ENCODE results near the gene DCANP1.

The DCANP1 gene

DNA sequence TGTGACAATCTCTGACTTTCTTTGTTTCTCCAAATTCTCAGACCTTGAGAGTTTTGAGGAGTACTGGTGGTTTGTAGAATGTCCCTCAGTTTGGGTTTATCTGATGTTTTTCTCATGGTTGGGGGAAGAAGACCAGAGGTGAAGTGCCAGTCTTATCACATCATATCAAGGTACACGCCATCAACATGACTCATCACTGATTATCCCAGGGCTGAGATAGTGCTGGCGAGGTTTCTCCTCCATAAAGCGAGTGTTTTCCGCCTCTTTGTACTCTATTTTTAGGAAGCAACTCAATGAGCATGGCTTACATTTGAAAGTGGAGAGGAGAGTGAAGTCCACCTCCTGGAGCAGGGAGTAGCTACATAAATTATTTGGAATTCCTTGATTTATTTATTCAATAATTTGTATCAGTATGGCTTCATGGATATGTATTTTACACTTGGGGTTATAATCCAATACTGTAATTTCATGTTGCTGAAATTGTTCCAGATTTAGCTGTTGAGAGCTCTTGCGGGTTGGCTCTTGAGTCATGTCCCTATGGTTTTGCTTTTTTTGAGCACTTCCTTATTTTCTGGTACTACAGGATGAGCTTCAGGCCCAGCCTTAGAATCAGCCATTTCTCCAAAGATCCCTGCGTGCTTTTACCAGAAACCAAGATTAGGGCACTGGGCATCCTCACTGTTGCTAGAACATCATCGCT, 23.9 kb downstream of the DCANP1 start:
- DNase-seq = no peak

DNA sequence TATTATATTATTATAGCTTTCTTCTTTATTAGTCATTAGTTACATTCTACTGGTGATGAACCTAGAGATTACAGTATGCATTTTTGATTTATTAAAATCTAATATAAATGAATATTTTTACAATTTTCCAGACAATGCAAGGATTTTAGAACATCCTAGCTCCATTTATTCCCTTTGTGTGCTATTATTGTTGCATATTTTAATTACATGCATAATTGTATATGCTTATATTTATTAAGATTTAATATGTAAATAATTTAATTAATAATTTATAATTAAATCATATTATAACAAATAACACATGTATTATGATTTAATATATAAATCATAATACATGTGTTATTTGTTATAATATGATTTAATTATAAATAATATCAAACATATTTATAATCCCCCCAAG, 24.7 kb downstream of the DCANP1 start:
- DNase-seq = no peak

DNA sequence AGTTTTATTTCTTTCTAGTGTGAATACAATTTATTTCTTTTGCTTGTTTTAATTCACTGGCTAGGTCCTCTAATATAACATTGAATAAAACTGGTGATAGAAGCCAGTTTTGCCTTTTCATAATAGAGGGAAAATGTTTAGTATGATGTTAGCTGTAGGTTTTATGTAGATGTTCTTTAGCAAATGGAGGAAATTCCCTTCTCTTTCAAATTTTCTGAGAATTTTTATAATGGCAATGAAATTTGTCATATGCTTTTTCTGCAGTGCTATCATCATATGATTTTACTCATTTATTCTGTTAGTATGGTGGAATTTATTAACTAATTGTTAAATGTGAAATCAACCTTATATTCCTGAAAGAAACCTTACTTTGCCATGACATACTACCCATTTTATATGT, 30.1 kb downstream of the DCANP1 start:
- DNase-seq = no peak

DNA sequence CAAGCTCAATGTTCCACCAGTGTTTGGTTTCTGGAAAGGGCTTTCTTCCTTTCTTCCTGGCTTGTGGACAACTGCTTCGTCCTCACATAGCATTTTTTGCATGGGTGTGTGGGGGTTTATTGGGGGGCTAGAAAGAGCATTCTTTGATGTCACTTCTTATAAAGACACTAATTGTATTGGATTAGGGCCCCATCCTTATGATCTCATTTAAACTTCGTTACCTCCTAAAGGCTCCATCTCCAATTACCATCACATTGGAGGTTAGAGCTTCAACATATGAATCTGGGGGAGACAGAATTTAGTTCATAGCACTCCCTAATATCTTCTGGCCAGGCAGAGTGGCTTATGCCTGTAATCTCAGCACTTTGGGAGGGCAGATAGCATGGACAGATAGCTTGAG, 42.1 kb downstream of the DCANP1 start:
- no peak for DNase-seq

DNA sequence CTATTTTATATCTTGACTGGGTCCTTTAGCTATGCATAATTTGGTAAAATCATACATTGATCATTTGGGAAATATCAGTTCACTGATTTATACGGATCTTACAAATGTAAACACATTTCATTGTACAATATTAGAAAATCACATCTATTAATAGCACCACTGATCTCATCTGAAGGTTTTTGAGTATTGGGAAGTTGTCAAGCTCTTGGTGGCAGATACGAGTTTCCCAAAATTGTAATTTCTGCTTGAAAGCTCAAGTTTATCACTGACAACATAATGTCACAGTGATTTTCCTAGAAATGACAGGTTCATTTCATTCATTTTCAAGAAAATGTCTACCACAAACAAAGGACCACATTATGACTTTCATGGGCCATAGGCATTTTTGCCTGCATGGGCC, 45.1 kb downstream of the DCANP1 start:
- DNase-seq = no peak

DNA sequence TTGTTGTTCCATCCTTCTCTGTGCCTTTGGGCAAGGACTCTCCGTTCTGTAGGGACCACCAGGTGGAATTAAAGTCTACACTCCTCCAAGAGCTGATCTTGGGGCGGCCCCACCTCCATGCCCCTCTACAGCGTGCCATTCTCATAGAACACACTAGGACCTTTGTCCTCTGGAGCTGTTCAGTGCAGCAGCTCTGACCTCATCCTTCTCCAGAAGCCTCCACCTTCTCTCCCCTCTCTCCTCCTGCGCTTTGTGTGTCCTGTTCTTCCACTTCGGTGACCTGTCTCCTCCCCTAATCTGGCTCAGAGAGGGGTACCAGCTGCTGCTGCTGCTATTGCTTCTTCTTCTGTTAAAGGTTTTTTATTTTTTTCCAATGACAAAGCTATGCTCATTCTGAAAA, 46.3 kb downstream of the DCANP1 start:
- no peak for DNase-seq

DNA sequence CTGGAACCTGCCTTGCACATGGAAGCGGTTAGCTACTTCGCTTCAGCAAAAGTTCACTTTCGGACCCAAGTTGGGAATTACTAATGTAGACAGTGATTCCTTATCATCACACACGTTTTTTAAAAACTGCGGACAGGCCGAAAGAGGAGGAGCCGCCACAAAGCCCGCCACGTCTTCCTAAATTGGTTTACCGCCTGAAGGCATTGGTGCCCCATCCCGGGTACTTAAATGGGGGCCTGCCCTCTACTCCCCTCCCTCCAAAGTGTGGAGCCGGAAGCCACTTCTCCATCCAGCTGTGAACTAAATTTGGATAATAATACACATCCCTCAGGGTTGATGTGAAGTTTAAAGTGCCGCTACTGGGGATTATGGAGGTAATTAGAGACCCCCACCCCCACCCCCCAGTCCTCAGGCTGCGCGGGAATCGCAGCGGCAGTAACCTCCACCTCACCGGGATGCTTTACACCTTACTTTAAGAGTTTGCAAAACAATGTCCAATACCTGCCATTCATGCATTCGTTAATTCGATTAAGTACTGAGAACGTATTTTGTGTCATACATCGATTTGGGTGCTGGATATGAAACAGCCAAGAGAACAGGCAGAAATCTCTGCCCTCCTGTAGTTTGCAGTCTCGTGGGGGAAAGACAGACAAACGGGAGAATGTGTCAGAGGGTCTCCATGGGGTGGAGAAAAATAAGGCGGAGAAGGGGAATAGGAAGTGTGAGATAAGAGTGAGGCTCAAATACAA, 47.2 kb downstream of the DCANP1 start:
- DNase-seq = no peak

DNA sequence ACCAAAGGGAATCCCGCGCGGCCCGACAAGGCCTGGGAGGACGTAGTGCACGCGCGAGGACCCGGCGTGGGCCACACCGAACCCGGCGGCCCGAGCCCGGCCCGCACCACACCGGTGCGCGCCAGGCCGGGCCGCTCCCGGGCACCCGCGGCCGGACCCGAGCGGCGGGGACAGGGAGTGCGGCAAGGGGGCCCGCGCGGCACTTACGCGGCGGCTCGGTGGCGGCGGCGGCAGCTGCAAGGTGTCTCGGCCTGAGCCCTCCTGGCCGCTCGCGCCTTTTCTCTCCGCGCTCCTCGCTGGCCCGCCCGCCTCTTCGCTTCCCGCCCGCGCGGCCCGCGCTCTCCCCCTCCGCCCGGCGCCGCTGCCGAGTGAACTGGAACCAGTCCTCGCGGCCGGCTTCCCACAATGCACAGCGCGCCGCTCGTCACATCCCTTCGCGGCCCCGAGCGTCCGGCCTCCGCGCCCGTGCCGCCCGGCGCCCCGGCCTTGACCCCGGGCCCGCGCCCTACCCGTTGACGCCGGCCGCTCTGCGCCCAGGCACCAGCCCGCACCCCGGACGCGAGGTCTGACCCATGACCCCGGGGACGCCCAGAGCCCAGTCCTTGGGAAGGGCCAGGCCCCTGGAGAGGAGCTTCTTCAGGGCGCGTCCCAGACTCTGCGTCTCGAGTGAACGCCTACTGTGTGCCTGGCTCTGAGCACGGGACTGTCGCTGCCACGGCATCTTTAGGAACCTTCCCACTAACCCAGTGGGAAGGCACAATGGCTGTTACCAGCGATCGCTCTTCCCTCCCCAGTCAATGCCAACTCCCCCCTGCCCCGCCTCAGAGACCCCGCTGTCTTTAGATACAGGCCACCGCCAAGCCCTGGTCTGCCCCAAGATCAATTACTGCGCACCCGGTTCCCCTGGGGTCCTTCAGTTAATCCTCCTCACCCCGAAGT, 48.0 kb downstream of the DCANP1 start, which contains the start of gene MACROH2A1:
TSS of gene MACROH2A1 (minus strand) at position 377 of the 939 bp plus-strand sequence. CDS start 10,138 bp downstream, outside the sequence.
- DNase-seq = peak; percentile 17 to 90 (median 70)

DNA sequence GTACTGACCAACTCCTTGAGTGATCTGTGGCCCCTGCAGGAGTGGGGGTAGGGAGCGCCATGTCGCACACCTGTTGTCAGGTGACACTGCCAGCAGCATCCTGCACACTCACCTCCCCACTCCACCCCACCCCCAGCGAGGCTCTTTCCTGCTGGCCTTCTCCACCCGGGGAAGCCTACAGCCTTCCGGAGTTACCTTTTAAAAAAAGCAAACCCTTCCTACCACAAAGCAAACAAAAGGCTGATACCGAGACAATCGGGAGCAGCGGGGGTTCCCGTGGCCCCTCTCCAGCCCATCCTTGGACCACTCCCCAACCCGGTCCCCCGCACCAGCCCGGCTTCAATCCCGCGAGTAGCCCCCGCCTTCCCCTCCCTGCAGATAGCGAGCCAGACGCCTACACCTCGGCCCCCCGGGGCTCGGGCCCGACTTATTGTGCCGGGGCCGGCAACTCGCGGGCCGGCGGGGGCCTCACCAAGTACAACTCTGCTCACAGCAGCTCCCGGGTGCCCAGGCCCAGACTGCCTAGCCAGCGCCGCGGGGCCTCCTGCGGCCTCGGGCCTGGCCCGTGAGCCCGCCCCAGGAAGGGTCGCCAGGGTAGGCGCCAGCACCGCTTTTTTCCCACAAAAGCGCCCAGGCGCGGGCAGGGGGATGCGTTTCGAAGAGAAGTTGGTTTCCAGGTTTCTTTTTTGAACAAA, 48.8 kb downstream of the DCANP1 start:
- DNase-seq = no peak

DNA sequence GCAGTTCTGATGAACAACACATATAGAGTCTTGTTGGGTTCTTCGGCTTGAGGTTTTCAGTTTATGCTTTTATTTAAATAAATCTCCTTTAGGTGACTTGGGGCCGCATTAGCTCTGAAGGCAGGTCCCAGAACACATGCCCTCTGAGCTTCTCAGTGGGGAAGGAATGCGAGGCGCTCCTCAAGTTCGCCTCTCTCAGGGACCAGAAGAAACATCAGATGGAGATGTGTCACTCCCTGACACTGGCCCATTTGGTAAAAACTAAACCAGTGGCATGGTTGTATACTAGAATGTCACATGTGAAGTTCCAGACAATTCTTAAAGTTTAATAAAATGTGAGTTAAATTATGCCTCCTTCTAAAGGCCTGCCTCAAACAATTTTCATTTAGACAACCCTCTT, 50.1 kb downstream of the DCANP1 start:
- DNase-seq = no peak

DNA sequence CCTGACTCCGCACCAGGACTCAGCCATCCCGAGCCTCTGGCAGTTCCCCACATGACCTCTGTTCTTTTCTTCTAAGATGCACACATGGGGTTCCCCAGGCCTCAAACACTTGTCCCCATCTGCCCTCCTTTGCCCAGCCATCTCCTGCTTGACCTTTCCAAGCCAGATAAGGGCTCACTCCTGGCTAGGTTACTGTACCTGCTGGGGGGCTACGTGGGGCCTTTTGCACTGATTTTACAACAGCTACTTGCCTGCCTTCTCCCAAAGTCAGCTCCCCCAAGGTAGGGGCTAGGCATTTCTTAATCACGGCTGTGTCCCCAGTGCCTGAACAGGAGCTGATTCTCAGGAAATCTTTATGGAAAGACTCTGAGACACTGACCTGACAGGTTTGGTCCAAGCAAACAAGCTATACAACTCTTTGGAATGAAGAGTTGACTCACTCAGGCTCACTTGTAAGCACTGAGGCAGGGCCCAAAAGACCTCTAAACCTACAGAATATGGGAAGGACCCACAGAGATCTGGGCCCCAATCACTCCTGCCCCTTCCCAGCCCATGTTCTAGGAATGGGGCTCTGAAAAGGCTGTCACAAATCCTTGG, 50.6 kb downstream of the DCANP1 start:
- no peak for DNase-seq

DNA sequence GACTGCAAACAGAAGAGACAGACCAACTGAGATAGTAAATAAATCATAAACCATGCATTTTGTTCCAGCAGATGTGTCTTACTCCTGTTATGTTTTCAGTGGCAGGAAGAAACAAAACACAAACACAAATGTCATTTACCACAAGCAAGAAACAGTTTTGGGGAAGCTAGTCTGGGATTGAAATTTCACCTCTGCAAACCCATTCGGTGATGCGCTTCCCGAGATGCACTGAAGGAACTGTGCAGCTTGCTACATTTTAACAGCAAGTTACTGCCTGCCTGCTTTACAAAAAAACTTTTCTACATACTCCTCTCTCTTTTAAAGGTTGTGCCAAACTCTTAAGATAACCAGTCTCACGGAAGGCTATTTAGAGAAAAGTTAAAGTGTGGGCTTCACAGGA, 51.3 kb downstream of the DCANP1 start:
- DNase-seq = no peak

DNA sequence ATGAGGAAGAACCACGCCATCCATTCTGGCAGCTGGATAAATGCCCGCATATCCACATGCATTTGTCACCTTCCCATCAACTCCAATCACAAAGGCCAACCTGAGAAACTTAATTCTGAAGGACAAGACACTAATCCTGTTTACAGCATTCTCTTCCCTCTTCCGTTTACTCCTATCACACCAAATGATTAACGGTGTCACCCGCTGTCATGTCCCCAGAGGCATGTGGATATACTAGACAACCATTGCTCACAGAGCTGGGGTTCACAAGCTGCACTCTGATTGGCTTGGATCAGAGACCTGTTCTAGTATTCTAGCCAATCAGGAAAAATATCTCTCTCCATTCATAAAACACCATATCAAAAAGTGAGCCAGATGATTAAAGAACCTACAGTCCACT, 51.7 kb downstream of the DCANP1 start:
- no peak for DNase-seq
